DND-41 (cell line): ENCODE results near the gene FXYD4.

Experiments
- EZH2 ChIP-seq: IDR thresholded peaks from 3 replicates; pipeline ENCODE4 v1.6.1; 2012; ENCODE audit warnings: borderline replicate concordance, low read depth, mild to moderate bottlenecking, moderate library complexity, low read length, inconsistent platforms; ENCODE audit not compliant: severe bottlenecking
- TF ChIP-seq, protein P1 (sequence below): IDR thresholded peaks from 2 replicates; pipeline ENCODE4 v1.5.1; 2012; ENCODE audit warnings: borderline replicate concordance, low read length, moderate library complexity, mild to moderate bottlenecking; ENCODE audit not compliant: poor library complexity, severe bottlenecking; ENCODE audit errors: extremely low read depth

DNA sequence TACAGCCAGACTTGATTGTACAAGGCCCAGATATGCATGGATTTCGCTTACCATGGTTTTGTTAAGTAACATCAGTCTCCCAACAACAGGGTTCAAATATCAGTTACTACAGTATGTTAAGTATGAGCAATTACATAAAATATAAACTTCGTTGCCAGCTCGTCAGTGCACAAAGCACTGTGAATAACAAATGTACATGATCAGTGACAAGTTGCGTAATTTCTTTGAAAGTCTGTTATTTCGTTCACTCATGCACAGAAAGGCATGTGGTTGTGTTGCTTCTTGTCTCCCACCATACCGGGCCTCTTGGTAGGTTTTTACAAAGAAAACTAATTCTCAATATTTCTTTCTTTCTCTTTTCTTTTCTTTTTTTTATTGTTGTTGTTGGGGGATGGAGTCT lies 53.0 kb downstream of the FXYD4 start:
- TF ChIP-seq, protein P1, sequence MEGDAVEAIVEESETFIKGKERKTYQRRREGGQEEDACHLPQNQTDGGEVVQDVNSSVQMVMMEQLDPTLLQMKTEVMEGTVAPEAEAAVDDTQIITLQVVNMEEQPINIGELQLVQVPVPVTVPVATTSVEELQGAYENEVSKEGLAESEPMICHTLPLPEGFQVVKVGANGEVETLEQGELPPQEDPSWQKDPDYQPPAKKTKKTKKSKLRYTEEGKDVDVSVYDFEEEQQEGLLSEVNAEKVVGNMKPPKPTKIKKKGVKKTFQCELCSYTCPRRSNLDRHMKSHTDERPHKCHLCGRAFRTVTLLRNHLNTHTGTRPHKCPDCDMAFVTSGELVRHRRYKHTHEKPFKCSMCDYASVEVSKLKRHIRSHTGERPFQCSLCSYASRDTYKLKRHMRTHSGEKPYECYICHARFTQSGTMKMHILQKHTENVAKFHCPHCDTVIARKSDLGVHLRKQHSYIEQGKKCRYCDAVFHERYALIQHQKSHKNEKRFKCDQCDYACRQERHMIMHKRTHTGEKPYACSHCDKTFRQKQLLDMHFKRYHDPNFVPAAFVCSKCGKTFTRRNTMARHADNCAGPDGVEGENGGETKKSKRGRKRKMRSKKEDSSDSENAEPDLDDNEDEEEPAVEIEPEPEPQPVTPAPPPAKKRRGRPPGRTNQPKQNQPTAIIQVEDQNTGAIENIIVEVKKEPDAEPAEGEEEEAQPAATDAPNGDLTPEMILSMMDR: no peak
- TF ChIP-seq EZH2: no peak
